ENCODE measurements around the gene XRCC3. TPM values are rescaled to one million over a fixed set of nuclear protein-coding genes. Genes with fewer than 3 reads are reported as not detected.
A peak's percentile ranks its signal among the peaks of the same experiment; 100 is the strongest.

XRCC3 gene
- 10 to 100 TPM; 11.6 to 42.9 (median 16.2) TPM for total RNA-seq

DNA sequence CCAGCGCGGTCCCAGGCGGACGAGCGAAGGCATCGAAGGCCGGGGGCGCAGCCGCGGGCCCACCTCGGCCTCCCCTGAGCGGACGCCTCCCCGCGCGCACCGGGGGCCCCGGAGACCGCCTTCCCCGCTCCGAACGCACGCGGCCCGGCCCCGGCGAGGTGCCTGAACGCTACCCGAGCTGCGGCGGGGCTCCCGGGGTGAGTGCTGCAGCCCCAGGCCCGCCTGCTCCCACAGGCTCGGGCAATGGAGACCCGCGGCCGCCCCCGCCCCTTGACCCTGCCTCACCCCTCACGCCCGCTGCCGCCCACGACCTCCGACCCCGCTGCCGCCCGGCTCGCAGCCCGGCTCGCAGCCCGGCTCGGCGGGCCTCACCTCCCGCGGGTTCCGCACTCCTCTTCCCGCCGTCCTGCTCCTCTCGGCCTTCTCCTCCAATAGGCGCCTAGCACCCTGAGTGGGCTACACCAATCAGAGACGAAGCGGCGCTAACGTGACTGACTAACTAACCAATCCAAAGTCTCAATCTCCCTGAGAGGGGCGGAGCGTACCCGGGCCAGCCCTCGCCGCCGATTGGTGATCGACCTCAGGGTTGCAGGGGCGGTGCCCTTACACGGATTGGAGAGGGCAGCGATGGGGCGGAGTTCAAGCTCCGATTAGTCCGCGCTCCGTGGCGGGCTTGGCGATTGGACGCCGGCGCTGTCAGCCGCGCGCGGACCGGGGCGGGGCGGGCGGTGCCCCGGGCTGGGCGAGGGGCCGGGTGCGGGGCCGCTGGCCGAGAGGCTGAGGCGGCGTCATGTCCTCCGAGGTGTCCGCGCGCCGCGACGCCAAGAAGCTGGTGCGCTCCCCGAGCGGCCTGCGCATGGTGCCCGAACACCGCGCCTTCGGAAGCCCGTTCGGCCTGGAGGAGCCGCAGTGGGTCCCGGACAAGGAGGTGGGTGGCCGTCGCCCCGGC lies at the start of gene XRCC3, which contains the start of gene ZFYVE21:
Gene XRCC3 (minus strand): TSS at position 400 of the 949 bp plus-strand sequence. CDS start 4,364 bp downstream, outside the sequence.
Gene ZFYVE21 (plus strand): TSS at position 759 of the 949 bp plus-strand sequence. CDS start 32 bp downstream, at position 791.
- peak; percentile 69 to 79 for TF ChIP-seq POLR2A (IDR thresholded peaks at IDR 0.05)
- TF ChIP-seq, protein P1, sequence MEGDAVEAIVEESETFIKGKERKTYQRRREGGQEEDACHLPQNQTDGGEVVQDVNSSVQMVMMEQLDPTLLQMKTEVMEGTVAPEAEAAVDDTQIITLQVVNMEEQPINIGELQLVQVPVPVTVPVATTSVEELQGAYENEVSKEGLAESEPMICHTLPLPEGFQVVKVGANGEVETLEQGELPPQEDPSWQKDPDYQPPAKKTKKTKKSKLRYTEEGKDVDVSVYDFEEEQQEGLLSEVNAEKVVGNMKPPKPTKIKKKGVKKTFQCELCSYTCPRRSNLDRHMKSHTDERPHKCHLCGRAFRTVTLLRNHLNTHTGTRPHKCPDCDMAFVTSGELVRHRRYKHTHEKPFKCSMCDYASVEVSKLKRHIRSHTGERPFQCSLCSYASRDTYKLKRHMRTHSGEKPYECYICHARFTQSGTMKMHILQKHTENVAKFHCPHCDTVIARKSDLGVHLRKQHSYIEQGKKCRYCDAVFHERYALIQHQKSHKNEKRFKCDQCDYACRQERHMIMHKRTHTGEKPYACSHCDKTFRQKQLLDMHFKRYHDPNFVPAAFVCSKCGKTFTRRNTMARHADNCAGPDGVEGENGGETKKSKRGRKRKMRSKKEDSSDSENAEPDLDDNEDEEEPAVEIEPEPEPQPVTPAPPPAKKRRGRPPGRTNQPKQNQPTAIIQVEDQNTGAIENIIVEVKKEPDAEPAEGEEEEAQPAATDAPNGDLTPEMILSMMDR (IDR thresholded peaks at IDR 0.05): peak in 1 of 6 experiments; percentile 5
- Histone ChIP-seq H3K27me3 (no peaks in the 10 kb centered on the region), H3K36me3 (no peaks in the 10 kb centered on the region), H3K9me3 (no peaks in the 10 kb centered on the region), H3K27ac (peak within 1 kb of the TSS; percentile 80 to 96 (median 88)), H3K4me1 (peaks cover 4 to 70% (median 11%) of the 10 kb centered on the region in 4 donors), H3K4me3 (peak within 1 kb of the TSS; percentile 90 to 99 (median 90))
- DNase-seq: peak; percentile 99 to 100 (median 100)

DNA sequence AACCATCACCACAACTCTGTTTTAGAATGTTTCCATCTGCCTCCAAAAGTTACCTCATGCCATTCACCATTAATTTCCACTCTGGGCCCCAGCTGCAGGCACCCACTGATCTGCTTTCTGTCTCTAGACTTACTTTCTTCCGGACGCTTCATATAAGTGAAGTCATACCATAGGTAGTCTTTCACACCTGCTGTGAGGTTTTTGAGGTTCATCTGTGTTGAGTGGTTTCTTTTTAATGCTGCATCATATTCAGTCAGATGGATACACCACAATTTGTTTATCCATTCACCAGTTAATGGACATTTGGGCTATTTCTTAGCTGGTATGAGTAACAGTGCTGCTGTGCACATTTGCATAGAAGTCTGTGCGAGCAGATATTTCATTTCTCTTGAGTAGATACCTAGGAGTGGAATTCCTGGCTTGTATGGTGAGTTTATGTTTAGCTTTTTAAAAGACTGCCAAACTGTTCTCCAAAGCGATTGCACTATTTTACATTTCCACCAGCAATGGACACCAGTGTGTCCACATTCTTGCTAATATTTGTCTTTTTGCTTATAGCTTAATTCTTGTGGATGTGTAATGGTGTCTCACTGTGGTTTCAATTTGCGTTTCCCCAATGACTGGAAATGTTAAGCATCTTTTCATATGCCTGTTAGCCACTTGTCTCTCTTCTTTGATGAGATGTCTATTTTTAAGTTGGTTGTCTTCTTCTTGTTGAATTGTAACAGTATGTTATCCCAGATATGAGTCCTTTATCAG lies 48.7 kb upstream of the XRCC3 start:
- H3K9me3 ChIP-seq: no peaks in the 10 kb centered on the region
- TF ChIP-seq, protein P1 (IDR thresholded peaks at IDR 0.05): no peak
- TF ChIP-seq POLR2A (IDR thresholded peaks at IDR 0.05): no peak
- H3K4me1 ChIP-seq: no peaks in the 10 kb centered on the region
- H3K27ac ChIP-seq: no peak overlapping the region
- H3K36me3 ChIP-seq: no peaks in the 10 kb centered on the region
- H3K27me3 ChIP-seq: no peaks in the 10 kb centered on the region
- DNase-seq: no peak
- H3K4me3 ChIP-seq: no peak overlapping the region

DNA sequence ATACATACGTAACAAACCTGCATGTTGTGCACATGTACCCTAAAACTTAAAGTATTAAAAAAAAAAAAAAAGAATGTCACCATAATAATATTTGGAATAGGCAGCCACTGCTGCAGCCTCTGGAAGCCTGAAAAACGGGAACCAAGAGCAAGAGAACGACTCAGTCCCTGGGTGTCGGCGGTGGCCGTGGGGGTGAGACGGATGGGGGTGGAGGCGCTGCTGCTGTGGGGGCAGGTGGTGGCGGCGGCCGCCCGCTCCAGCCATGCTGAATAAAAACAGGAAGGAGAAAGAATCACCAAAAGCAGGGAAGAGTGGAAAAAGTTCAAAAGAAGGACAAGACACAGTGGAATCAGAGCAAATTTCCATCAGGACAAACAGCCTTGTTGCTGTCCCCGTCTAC lies 47.3 kb upstream of the XRCC3 start:
- no peak overlapping the region for H3K27ac ChIP-seq
- H3K4me3 ChIP-seq: no peak overlapping the region
- H3K27me3 ChIP-seq: no peaks in the 10 kb centered on the region
- TF ChIP-seq POLR2A (IDR thresholded peaks at IDR 0.05): no peak
- TF ChIP-seq, protein P1 (IDR thresholded peaks at IDR 0.05): no peak
- no peaks in the 10 kb centered on the region for H3K36me3 ChIP-seq
- DNase-seq: no peak
- H3K4me1 ChIP-seq: no peaks in the 10 kb centered on the region
- no peaks in the 10 kb centered on the region for H3K9me3 ChIP-seq

GRCh38 chr14:103762036-103762435 lies 46.8 kb upstream of the XRCC3 start:
- Histone ChIP-seq H3K27me3 (no peaks in the 10 kb centered on the region), H3K4me3 (no peak overlapping the region), H3K36me3 (peaks cover 0 to 4% (median 0%) of the 10 kb centered on the region in 3 donors), H3K9me3 (no peaks in the 10 kb centered on the region), H3K4me1 (no peaks in the 10 kb centered on the region), H3K27ac (no peak overlapping the region)
- DNase-seq: no peak
- TF ChIP-seq, protein P1 (IDR thresholded peaks at IDR 0.05): no peak
- no peak for TF ChIP-seq POLR2A (IDR thresholded peaks at IDR 0.05)

- DNase-seq: no peak
- H3K4me3 ChIP-seq: no peak overlapping the region
- peaks cover 0 to 5% (median 0%) of the 10 kb centered on the region in 3 donors for H3K36me3 ChIP-seq
- no peaks in the 10 kb centered on the region for H3K27me3 ChIP-seq
- no peaks in the 10 kb centered on the region for H3K4me1 ChIP-seq
- H3K27ac ChIP-seq: no peak overlapping the region
- H3K9me3 ChIP-seq: no peaks in the 10 kb centered on the region
- TF ChIP-seq POLR2A (IDR thresholded peaks at IDR 0.05): no peak
- TF ChIP-seq, protein P1 (IDR thresholded peaks at IDR 0.05): no peak
Observed at GRCh38 chr14:103758059-103758776, 43.0 kb upstream of the XRCC3 start.
